ENCODE results near the gene RGR. TPM values are rescaled to one million over a fixed set of nuclear protein-coding genes. Genes with fewer than 3 reads are reported as not detected.

Gene RGR
- total RNA-seq, 1 experiment from 2014 or later = not detected

- CTCF ChIA-PET = no interaction called here
- Histone ChIP-seq H3K4me1 (ENCODE audit: control insufficient read depth in 1 of 2, insufficient read depth in 2 of 2, low read length in 2 of 2) (no peaks in the 10 kb centered on the region), H3K9me3 (ENCODE audit: control insufficient read depth in 1 of 2, insufficient read depth in 1 of 2, low read depth in 1 of 2, low read length in 2 of 2) (no peaks in the 10 kb centered on the region), H3K4me2 (ENCODE audit: low read length) (no peak within 1 kb of the TSS), H3K79me2 (ENCODE audit: insufficient read depth, low read length) (no peaks in the 10 kb centered on the region), H3K36me3 (ENCODE audit: control insufficient read depth in 1 of 2, insufficient read depth in 2 of 2, low read length in 2 of 2) (no peaks in the 10 kb centered on the region), H3K4me3 (replicated peaks in 1 of 2; ENCODE audit: low read depth in 1 of 2, low read length in 2 of 2) (no peak within 1 kb of the TSS), H3K9me2 (ENCODE audit: insufficient read depth) (no peaks in the 10 kb centered on the region), H3K27ac (ENCODE audit: low read depth, low read length) (no peak within 1 kb of the TSS), H3K27me3 (ENCODE audit: insufficient read depth, low read length) (no peaks in the 10 kb centered on the region; the same call in 1 of the 2 replicates), H3K9ac (ENCODE audit: low read length) (no peak within 1 kb of the TSS), H2AFZ (ENCODE audit: low read depth, low read length, poor library complexity, severe bottlenecking) (no peak within 1 kb of the TSS), H4K20me1 (ENCODE audit: insufficient read depth) (no peaks in the 10 kb centered on the region)
- POLR2A ChIA-PET = no interaction called here
- no peak for DNase-seq (ENCODE audit: low read depth, low spot score)
- TF ChIP-seq SRF (IDR thresholded peaks at IDR 0.05; ENCODE audit: low read depth) (no peak), CEBPB (IDR thresholded peaks at IDR 0.05; ENCODE audit: low read depth) (no peak), EZH2phosphoT487 (IDR thresholded peaks at IDR 0.05; ENCODE audit: borderline replicate concordance) (no peak), CBX3 (IDR thresholded peaks at IDR 0.05; ENCODE audit: low read depth) (no peak), CTCF (IDR thresholded peaks at IDR 0.05 in 2 of 3, conservative IDR thresholded peaks at IDR 0.05 in 1 of 3; ENCODE audit: borderline replicate concordance in 1 of 3, insufficient read depth in 1 of 3, low read depth in 2 of 3, low read length in 2 of 3) (no peak), POLR2AphosphoS5 (IDR thresholded peaks at IDR 0.05; ENCODE audit: low read depth, low read length) (no peak), YY1 (IDR thresholded peaks at IDR 0.05; ENCODE audit: extremely low read depth, insufficient replicate concordance, low read depth, low read length) (no peak), POLR2A (IDR thresholded peaks at IDR 0.05; ENCODE audit: borderline replicate concordance, extremely low read depth, insufficient read depth, insufficient read length) (no peak), JUND (IDR thresholded peaks at IDR 0.05) (no peak), SIN3A (IDR thresholded peaks at IDR 0.05; ENCODE audit: low read depth) (no peak), EGR1 (IDR thresholded peaks at IDR 0.05; ENCODE audit: low read depth) (no peak), REST (IDR thresholded peaks at IDR 0.05; ENCODE audit: low read depth) (no peak), TCF7L2 (IDR thresholded peaks at IDR 0.05; ENCODE audit: borderline replicate concordance, extremely low read depth, insufficient read depth, insufficient read length) (no peak), ATF3 (IDR thresholded peaks at IDR 0.05) (no peak), ZFX (IDR thresholded peaks at IDR 0.05) (no peak), SP1 (IDR thresholded peaks at IDR 0.05; ENCODE audit: low read depth) (no peak), FOSL1 (IDR thresholded peaks at IDR 0.05; ENCODE audit: low read depth) (no peak), RAD21 (IDR thresholded peaks at IDR 0.05; ENCODE audit: low read depth) (no peak)
- intact Hi-C loops (cut with micrococcal nuclease) = no loop called here
- ATAC-seq = no peak
- no TSS peak for BruUV-seq (replicated peaks)
- RAD21 ChIA-PET (ENCODE audit: low non-redundant PET in 1 of 2, low total read pairs in 2 of 2, uncharacterized antibody in 2 of 2, unreplicated experiment in 2 of 2) = no interaction called here
Observed at GRCh38 chr10:84241185-84241790, 3.6 kb upstream of the RGR start, which contains the start of gene LRIT1. Gene LRIT1 (minus strand): TSS chr10:84241546. CDS start chr10:84241439, 107 bp downstream.

All from HCT116 (cell line).